H1 (cell line): Measurements from ENCODE around the gene IQCH. TPM values are rescaled to one million over a fixed set of nuclear protein-coding genes. Genes with fewer than 3 reads are reported as not detected.
A peak's percentile ranks its signal among the peaks of the same experiment; 100 is the strongest.

Source experiments
- CTCF ChIA-PET: fragments of 300-600 bp; sonication (Branson Sonifier 250); formaldehyde crosslinking; loops from one replicate; lab custom pipeline; 2021; ENCODE audit not compliant: partially characterized antibody; lab: Charles Lee
- POLR2A ChIA-PET: fragments of 300-600 bp; sonication (Branson Sonifier 250); formaldehyde crosslinking; loops from one replicate; lab custom pipeline; 2021; ENCODE audit warnings: inconsistent platforms; ENCODE audit not compliant: partially characterized antibody; lab: Charles Lee
- DNase-seq, 2 experiments: peaks; one replicate each; pipeline versions ENCODE4 v3.0.0 to v3.0.0-alpha.2; 2010 to 2022; ENCODE audit warnings: low spot score in 2 of 2, low read depth in 1 of 2, mixed read lengths in 1 of 2
- FAIRE-seq: peaks from 2 replicates; lab custom pipeline; 2011; peaks lifted over from hg19 to GRCh38; lab: Jason Lieb, UNC
- H2AFZ ChIP-seq: 2 replicates; pipeline ENCODE4 v1.8.1; 2012; ENCODE audit warnings: low read length, inconsistent platforms
- H2AK5ac ChIP-seq: 2 replicates; pipeline ENCODE4 v1.6.1; 2013; ENCODE audit warnings: low read depth, low read length
- H2BK120ac ChIP-seq: replicated peaks from 2 replicates; pipeline ENCODE3; 2013; ENCODE audit warnings: low read depth, low read length, inconsistent platforms
- H2BK12ac ChIP-seq: 2 replicates; pipeline ENCODE4 v1.6.1; 2013; ENCODE audit warnings: low read depth, low read length
- H2BK15ac ChIP-seq: 2 replicates; pipeline ENCODE4 v1.6.1; 2013; ENCODE audit warnings: low read length
- H2BK20ac ChIP-seq: 2 replicates; pipeline ENCODE4 v1.6.1; 2013; ENCODE audit warnings: low read length
- H2BK5ac ChIP-seq: 2 replicates; pipeline ENCODE4 v1.6.1; 2013; ENCODE audit warnings: low read depth, low read length
- H3K14ac ChIP-seq: 2 replicates; pipeline ENCODE4 v1.6.1; 2013; ENCODE audit warnings: inconsistent platforms; ENCODE audit not compliant: insufficient read length
- H3K18ac ChIP-seq: 2 replicates; pipeline ENCODE4 v1.6.1; 2013; ENCODE audit warnings: low read length; ENCODE audit errors: extremely low read depth
- H3K23ac ChIP-seq: 2 replicates; pipeline ENCODE4 v1.6.1; 2013; ENCODE audit warnings: inconsistent platforms; ENCODE audit not compliant: insufficient read length
- H3K23me2 ChIP-seq: 2 replicates; pipeline ENCODE4 v1.6.1; 2013; ENCODE audit warnings: low read depth, low read length
- H3K27ac ChIP-seq: 2 replicates; pipeline ENCODE4 v1.6.1; 2011; ENCODE audit warnings: low read depth, low read length, inconsistent platforms
- H3K27me3 ChIP-seq, 4 experiments: replicated peaks in 1 of 4; 1 replicate in 1 of 4; 2 replicates in 3 of 4; pipeline versions ENCODE4 v1.6.1 to v1.8.1; 2011 to 2013; ENCODE audit warnings: low read length in 3 of 4, mild to moderate bottlenecking in 3 of 4, inconsistent platforms in 2 of 4, mixed read lengths in 2 of 4, moderate library complexity in 1 of 4; ENCODE audit not compliant: control insufficient read depth in 3 of 4, insufficient read depth in 3 of 4; ENCODE audit errors: extremely low read depth in 1 of 4
- H3K36me3 ChIP-seq, 4 experiments: 2 replicates each; pipeline versions ENCODE4 v1.6.1 to v1.8.1; 2011 to 2013; ENCODE audit warnings: mild to moderate bottlenecking in 4 of 4, low read length in 3 of 4, moderate library complexity in 2 of 4, control low read depth in 1 of 4, inconsistent platforms in 1 of 4; ENCODE audit not compliant: insufficient read depth in 4 of 4, control insufficient read depth in 2 of 4
- H3K4ac ChIP-seq: replicated peaks from 2 replicates; pipeline ENCODE3; 2013; ENCODE audit warnings: low read length, low read depth, mixed read lengths, inconsistent platforms; ENCODE audit not compliant: insufficient read length
- H3K4me1 ChIP-seq, 4 experiments: replicated peaks in 1 of 4; 1 replicate in 1 of 4; 2 replicates in 3 of 4; pipeline versions ENCODE4 v1.6.1 to v1.8.1; 2011 to 2013; ENCODE audit warnings: low read length in 3 of 4, inconsistent platforms in 2 of 4, mixed read lengths in 1 of 4; ENCODE audit not compliant: insufficient read depth in 4 of 4, control insufficient read depth in 3 of 4
- H3K4me2 ChIP-seq, 2 experiments: 2 replicates each; pipeline versions ENCODE4 v1.6.1 to v1.8.1; 2011 to 2013; ENCODE audit warnings: low read depth in 2 of 2, low read length in 2 of 2, control low read depth in 1 of 2, inconsistent platforms in 1 of 2, mild to moderate bottlenecking in 1 of 2; ENCODE audit not compliant: insufficient read depth in 1 of 2
- H3K4me3 ChIP-seq, 4 experiments: fragments of 200-600, 300-600 bp in 1 of 4; sonication (generic), shearing (Covaris generic), sonication (Bioruptor Twin) in 1 of 4; 2 replicates each; pipeline versions ENCODE4 v1.5.1 to v1.8.1; 2011 to 2016; ENCODE audit warnings: low read length in 4 of 4, low read depth in 3 of 4, control low read depth in 2 of 4, inconsistent platforms in 2 of 4, mild to moderate bottlenecking in 2 of 4, mixed read lengths in 1 of 4, moderate library complexity in 1 of 4; ENCODE audit not compliant: insufficient read depth in 2 of 4; ENCODE audit errors: extremely low read depth in 1 of 4
- H3K56ac ChIP-seq: replicated peaks from 2 replicates; pipeline ENCODE3; 2013; ENCODE audit warnings: low read depth, mild to moderate bottlenecking, mixed read lengths, low read length, inconsistent platforms; ENCODE audit not compliant: insufficient read length
- H3K79me1 ChIP-seq: 2 replicates; pipeline ENCODE4 v1.6.1; 2013; ENCODE audit warnings: low read depth, low read length, control low read depth
- H3K79me2 ChIP-seq, 2 experiments: 2 replicates each; pipeline versions ENCODE4 v1.6.1 to v1.8.1; 2012 to 2013; ENCODE audit warnings: low read length in 2 of 2, mild to moderate bottlenecking in 2 of 2, inconsistent platforms in 1 of 2; ENCODE audit not compliant: insufficient read depth in 2 of 2, control insufficient read depth in 1 of 2
- H3K9ac ChIP-seq, 4 experiments: replicated peaks in 1 of 4; 1 replicate in 1 of 4; 2 replicates in 3 of 4; pipeline versions ENCODE4 v1.6.1 to v1.8.1; 2011 to 2013; ENCODE audit warnings: low read depth in 3 of 4, low read length in 3 of 4, control low read depth in 2 of 4, mild to moderate bottlenecking in 2 of 4, moderate library complexity in 2 of 4, inconsistent platforms in 1 of 4; ENCODE audit errors: extremely low read depth in 1 of 4
- H3K9me3 ChIP-seq, 2 experiments: 2 replicates each; pipeline versions ENCODE4 v1.6.1 to v1.8.1; 2012 to 2013; ENCODE audit warnings: mild to moderate bottlenecking in 2 of 2, moderate library complexity in 2 of 2, control low read depth in 1 of 2, inconsistent platforms in 1 of 2, low read depth in 1 of 2, low read length in 1 of 2, mixed read lengths in 1 of 2; ENCODE audit not compliant: insufficient read depth in 2 of 2
- H4K20me1 ChIP-seq, 2 experiments: replicated peaks in 1 of 2; 2 replicates each; pipeline versions ENCODE3 to v1.8.1; 2011 to 2013; ENCODE audit warnings: inconsistent platforms in 2 of 2, low read length in 2 of 2, mild to moderate bottlenecking in 1 of 2; ENCODE audit not compliant: insufficient read depth in 2 of 2, control insufficient read depth in 1 of 2
- H4K5ac ChIP-seq: 2 replicates; pipeline ENCODE4 v1.6.1; 2013; ENCODE audit warnings: low read length, low read depth, mixed read lengths, inconsistent platforms; ENCODE audit not compliant: insufficient read length
- H4K8ac ChIP-seq: 2 replicates; pipeline ENCODE4 v1.8.0; 2013; ENCODE audit warnings: mild to moderate bottlenecking, moderate library complexity, low read length, inconsistent platforms; ENCODE audit not compliant: insufficient read depth; ENCODE audit errors: extremely low read depth
- H4K91ac ChIP-seq: replicated peaks from 2 replicates; pipeline ENCODE3; 2013; ENCODE audit warnings: low read length, mixed read lengths, inconsistent platforms; ENCODE audit not compliant: insufficient read length
- ATF3 ChIP-seq: IDR thresholded peaks from 2 replicates; pipeline ENCODE4 v1.6.1; 2011; ENCODE audit warnings: low read depth, mild to moderate bottlenecking, low read length; ENCODE audit not compliant: insufficient read depth
- BACH1 ChIP-seq: IDR thresholded peaks from 2 replicates; pipeline ENCODE4 v1.6.1; 2012; ENCODE audit warnings: low read length, improper control_type of control experiment
- BCL11A ChIP-seq, 2 experiments: IDR thresholded peaks; one replicate each; pipeline ENCODE4 v1.6.1; 2011; ENCODE audit warnings: low read depth in 2 of 2, low read length in 2 of 2, mild to moderate bottlenecking in 2 of 2
- CBX8 ChIP-seq: fragments of 300-800, 300-1000 bp; sonication (generic); IDR thresholded peaks from 2 replicates; pipeline ENCODE4 v1.7.1; 2016; ENCODE audit warnings: low read depth, low read length, borderline replicate concordance
- KDM1A ChIP-seq: fragments of 200-600, 300-600 bp; sonication (generic); IDR thresholded peaks from 2 replicates; pipeline ENCODE4 v1.7.1; 2016; ENCODE audit warnings: mild to moderate bottlenecking, low read length, borderline replicate concordance
- PHF8 ChIP-seq: fragments of 200-600 bp; sonication (generic); conservative IDR thresholded peaks from 2 replicates; pipeline ENCODE4 v1.7.1; 2012; ENCODE audit warnings: low read depth, mild to moderate bottlenecking, inconsistent platforms, low read length, moderate library complexity
- SP1 ChIP-seq: IDR thresholded peaks from 2 replicates; pipeline ENCODE4 v1.6.1; 2011; ENCODE audit warnings: low read depth, low read length
- WGBS, 2 experiments: shearing (Covaris generic) in 1 of 2; methylation state at CpG; one replicate each; pipeline versions ENCODE4 v1.1.6 to v1.1.7; 2013 to 2015; ENCODE audit warnings: low lambda C conversion rate in 2 of 2, mixed read lengths in 2 of 2, inconsistent platforms in 1 of 2, low coverage in 1 of 2, missing lambda C conversion rate in 1 of 2; ENCODE audit not compliant: insufficient replicate concordance in 2 of 2, insufficient coverage in 1 of 2, insufficient read length in 1 of 2; ENCODE audit errors: extremely low coverage in 1 of 2, missing lambda C conversion rate in 1 of 2; 5-methylcytosine and 5-hydroxymethylcytosine counted together
- polyA plus RNA-seq, 7 experiments: library from polyadenylated mRNA; depleted of rRNA in 3 of 7; stranded (reverse) in 5 of 7; unstranded in 2 of 7; fragments of >200 nt in 5 of 7; fragments of 200-250 nt in 2 of 7; gene quantifications; 1 replicate in 5 of 7; 2 replicates in 1 of 7; 4 replicates in 1 of 7; pipeline versions ENCODE4 v1.2.1 to v1.2.3, GENCODE V29; 2011 to 2013; ENCODE audit warnings: missing spikeins in 2 of 7, mixed read lengths in 2 of 7
- total RNA-seq: library from RNA; stranded (reverse); fragmentation: NEBNext Ultra II Directional; extraction: Animal tissue kit (Norgen Biotek cat#: 25700); gene quantifications from 2 replicates; pipeline ENCODE4 v1.2.1, GENCODE V29; 2021

The IQCH gene
- total and polyA plus RNA-seq, 2 of the 8 experiments (the other 6 are each of a cell fraction or from before 2014, with no cell fraction given): 0.60 to 1.9 TPM

GRCh38 chr15:67266870-67267269, 12.3 kb downstream of the IQCH start:
- no peak overlapping the region for H2AK5ac ChIP-seq
- no peak overlapping the region for H3K14ac ChIP-seq
- no peak overlapping the region for H3K18ac ChIP-seq
- ChIA-PET POLR2A (interaction anchor here (1.2 kb wide), 1 partner anchor 13 kb away, joined by 3 read pairs; the partner anchor contains the start of genes AAGAB and IQCH), CTCF (no interaction called here)
- no peak overlapping the region for H2AFZ ChIP-seq
- no peak overlapping the region for H3K4me3 ChIP-seq
- no peak overlapping the region for H2BK5ac ChIP-seq
- H3K9ac ChIP-seq: no peak overlapping the region
- H3K9me3 ChIP-seq: no peaks in the 10 kb centered on the region
- H4K91ac ChIP-seq: no peak overlapping the region
- H3K4me2 ChIP-seq: no peak overlapping the region
- DNase-seq: no peak
- no peak overlapping the region for H2BK20ac ChIP-seq
- no peak overlapping the region for H3K23ac ChIP-seq
- no peak overlapping the region for H3K4ac ChIP-seq
- H4K20me1 ChIP-seq: no peaks in the 10 kb centered on the region
- no peaks in the 10 kb centered on the region for H3K23me2 ChIP-seq
- no peak overlapping the region for H2BK12ac ChIP-seq
- H3K4me1 ChIP-seq: peaks cover 0 to 5% (median 0%) of the 10 kb centered on the region in 4 experiments; a peak in 3 of 7 replicates
- WGBS, 2 experiments: 82% methylated on average over 6 of the region's 6 CpGs; no CpG with 5 or more reads in 1 of the 2 experiments
- no peak overlapping the region for H4K8ac ChIP-seq
- no peaks in the 10 kb centered on the region; a peak in 1 of 7 replicates for H3K27me3 ChIP-seq
- H3K36me3 ChIP-seq: no peaks in the 10 kb centered on the region
- H3K79me2 ChIP-seq: no peaks in the 10 kb centered on the region
- H3K56ac ChIP-seq: no peak overlapping the region
- no peaks in the 10 kb centered on the region for H3K79me1 ChIP-seq
- no peak overlapping the region for H4K5ac ChIP-seq
- no peak overlapping the region for H2BK15ac ChIP-seq
- no peak overlapping the region for H2BK120ac ChIP-seq
- FAIRE-seq: peak; percentile 52
- no peak overlapping the region for H3K27ac ChIP-seq
- TF ChIP-seq PHF8 (no peak), CBX8 (no peak), KDM1A (no peak), BACH1 (no peak), SP1 (no peak), ATF3 (no peak), BCL11A (IDR thresholded peaks at IDR 0.05; ENCODE audit: low read depth in 2 of 2, low read length in 2 of 2) (no peak)
